Measurements from ENCODE around the gene CNR2.
"Not testable (repeated sequence)": the region's sequence is repeated elsewhere in the genome, so short reads cannot be mapped to it uniquely, and the experiment has no call there.

Gene CNR2

DNA sequence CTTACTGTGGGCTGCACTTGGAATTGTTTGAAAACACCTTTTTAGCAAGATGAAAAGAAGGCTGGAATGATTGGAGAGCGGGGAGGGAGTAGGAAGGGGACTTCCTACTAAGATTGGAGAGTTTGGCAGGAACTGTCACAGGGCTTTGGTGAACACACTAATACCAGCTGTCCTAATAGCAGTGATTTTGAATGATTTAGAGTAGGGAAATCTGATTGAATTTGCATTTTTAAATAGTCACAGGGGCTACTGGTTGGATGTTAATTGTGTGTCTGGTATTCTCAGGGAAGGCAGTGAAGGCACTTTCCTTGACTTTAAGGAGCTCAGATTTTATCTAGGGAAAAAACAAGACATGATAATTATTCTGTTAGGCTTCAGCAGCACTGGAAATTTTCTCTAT, 85.4 kb downstream of the CNR2 start:
- DNase-seq, result no peak

DNA sequence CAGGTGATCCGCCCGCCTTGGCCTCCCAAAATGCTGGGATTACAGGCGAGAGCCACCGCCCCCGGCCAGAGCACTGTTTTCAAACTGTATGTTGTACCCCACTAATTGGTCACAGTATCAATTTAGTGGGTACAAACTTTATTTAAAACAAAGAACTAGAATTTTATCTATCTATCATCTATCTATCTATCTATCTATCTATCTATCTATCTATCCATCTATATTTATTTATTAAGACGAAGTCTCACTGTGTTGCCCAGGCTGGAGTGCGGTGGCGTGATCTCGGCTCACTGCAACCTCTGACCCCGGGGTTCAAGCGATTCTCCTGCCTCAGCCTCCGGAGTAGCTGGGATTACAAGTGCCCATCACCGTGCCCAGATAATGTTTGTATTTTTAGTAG, 86.6 kb downstream of the CNR2 start:
- DNase-seq, result not testable (repeated sequence)

- peak; percentile 24 for DNase-seq
These were observed 87.2 kb downstream of the CNR2 start for GRCh38 chr1:23825762-23826522.

GRCh38 chr1:23825076-23825761, 87.9 kb downstream of the CNR2 start, which contains the start of gene HMGCL:
HMGCL (minus strand) TSS chr1:23825429; CDS start chr1:23825415, 14 bp downstream.
- DNase-seq, result peak; percentile 89

- DNase-seq, result no peak
These were observed 88.5 kb downstream of the CNR2 start for GRCh38 chr1:23824711-23825075.

GRCh38 chr1:23823767-23824166, 89.4 kb downstream of the CNR2 start:
- no peak for DNase-seq
